Measurements from ENCODE around the gene DPPA5.

GRCh38 chr6:73362358-73362757 lies 8.3 kb upstream of the DPPA5 start, which contains the start of gene KHDC3L:
- TF ChIP-seq CTCF (IDR thresholded peaks at IDR 0.05) (no peak), POLR2AphosphoS5 (IDR thresholded peaks at IDR 0.05; ENCODE audit: insufficient read depth in 1 of 2, low read depth in 1 of 2) (no peak)
